H1 (cell line): ENCODE data around the gene ZHX3. TPM values are rescaled to one million over a fixed set of nuclear protein-coding genes. Genes with fewer than 3 reads are reported as not detected.

Experiments
- CTCF ChIA-PET: fragments of 300-600 bp; sonication (Branson Sonifier 250); formaldehyde crosslinking; loops from one replicate; lab custom pipeline; 2021; ENCODE audit not compliant: partially characterized antibody; lab: Charles Lee
- POLR2A ChIA-PET: fragments of 300-600 bp; sonication (Branson Sonifier 250); formaldehyde crosslinking; loops from one replicate; lab custom pipeline; 2021; ENCODE audit warnings: inconsistent platforms; ENCODE audit not compliant: partially characterized antibody; lab: Charles Lee
- DNase-seq, 2 experiments: peaks; one replicate each; pipeline versions ENCODE4 v3.0.0 to v3.0.0-alpha.2; 2010 to 2022; ENCODE audit warnings: low spot score in 2 of 2, low read depth in 1 of 2, mixed read lengths in 1 of 2
- FAIRE-seq: peaks from 2 replicates; lab custom pipeline; 2011; peaks lifted over from hg19 to GRCh38; lab: Jason Lieb, UNC
- H2AFZ ChIP-seq: 2 replicates; pipeline ENCODE4 v1.8.1; 2012; ENCODE audit warnings: low read length, inconsistent platforms
- H2AK5ac ChIP-seq: 2 replicates; pipeline ENCODE4 v1.6.1; 2013; ENCODE audit warnings: low read depth, low read length
- H2BK120ac ChIP-seq: replicated peaks from 2 replicates; pipeline ENCODE3; 2013; ENCODE audit warnings: low read depth, low read length, inconsistent platforms
- H2BK12ac ChIP-seq: 2 replicates; pipeline ENCODE4 v1.6.1; 2013; ENCODE audit warnings: low read depth, low read length
- H2BK15ac ChIP-seq: 2 replicates; pipeline ENCODE4 v1.6.1; 2013; ENCODE audit warnings: low read length
- H2BK20ac ChIP-seq: 2 replicates; pipeline ENCODE4 v1.6.1; 2013; ENCODE audit warnings: low read length
- H2BK5ac ChIP-seq: 2 replicates; pipeline ENCODE4 v1.6.1; 2013; ENCODE audit warnings: low read depth, low read length
- H3K14ac ChIP-seq: 2 replicates; pipeline ENCODE4 v1.6.1; 2013; ENCODE audit warnings: inconsistent platforms; ENCODE audit not compliant: insufficient read length
- H3K18ac ChIP-seq: 2 replicates; pipeline ENCODE4 v1.6.1; 2013; ENCODE audit warnings: low read length; ENCODE audit errors: extremely low read depth
- H3K23ac ChIP-seq: 2 replicates; pipeline ENCODE4 v1.6.1; 2013; ENCODE audit warnings: inconsistent platforms; ENCODE audit not compliant: insufficient read length
- H3K23me2 ChIP-seq: 2 replicates; pipeline ENCODE4 v1.6.1; 2013; ENCODE audit warnings: low read depth, low read length
- H3K27ac ChIP-seq: 2 replicates; pipeline ENCODE4 v1.6.1; 2011; ENCODE audit warnings: low read depth, low read length, inconsistent platforms
- H3K27me3 ChIP-seq, 4 experiments: replicated peaks in 1 of 4; 1 replicate in 1 of 4; 2 replicates in 3 of 4; pipeline versions ENCODE4 v1.6.1 to v1.8.1; 2011 to 2013; ENCODE audit warnings: low read length in 3 of 4, mild to moderate bottlenecking in 3 of 4, inconsistent platforms in 2 of 4, mixed read lengths in 2 of 4, moderate library complexity in 1 of 4; ENCODE audit not compliant: control insufficient read depth in 3 of 4, insufficient read depth in 3 of 4; ENCODE audit errors: extremely low read depth in 1 of 4
- H3K36me3 ChIP-seq, 4 experiments: 2 replicates each; pipeline versions ENCODE4 v1.6.1 to v1.8.1; 2011 to 2013; ENCODE audit warnings: mild to moderate bottlenecking in 4 of 4, low read length in 3 of 4, moderate library complexity in 2 of 4, control low read depth in 1 of 4, inconsistent platforms in 1 of 4; ENCODE audit not compliant: insufficient read depth in 4 of 4, control insufficient read depth in 2 of 4
- H3K4ac ChIP-seq: replicated peaks from 2 replicates; pipeline ENCODE3; 2013; ENCODE audit warnings: low read length, low read depth, mixed read lengths, inconsistent platforms; ENCODE audit not compliant: insufficient read length
- H3K4me1 ChIP-seq, 4 experiments: replicated peaks in 1 of 4; 1 replicate in 1 of 4; 2 replicates in 3 of 4; pipeline versions ENCODE4 v1.6.1 to v1.8.1; 2011 to 2013; ENCODE audit warnings: low read length in 3 of 4, inconsistent platforms in 2 of 4, mixed read lengths in 1 of 4; ENCODE audit not compliant: insufficient read depth in 4 of 4, control insufficient read depth in 3 of 4
- H3K4me2 ChIP-seq, 2 experiments: 2 replicates each; pipeline versions ENCODE4 v1.6.1 to v1.8.1; 2011 to 2013; ENCODE audit warnings: low read depth in 2 of 2, low read length in 2 of 2, control low read depth in 1 of 2, inconsistent platforms in 1 of 2, mild to moderate bottlenecking in 1 of 2; ENCODE audit not compliant: insufficient read depth in 1 of 2
- H3K4me3 ChIP-seq, 4 experiments: fragments of 200-600, 300-600 bp in 1 of 4; sonication (generic), shearing (Covaris generic), sonication (Bioruptor Twin) in 1 of 4; 2 replicates each; pipeline versions ENCODE4 v1.5.1 to v1.8.1; 2011 to 2016; ENCODE audit warnings: low read length in 4 of 4, low read depth in 3 of 4, control low read depth in 2 of 4, inconsistent platforms in 2 of 4, mild to moderate bottlenecking in 2 of 4, mixed read lengths in 1 of 4, moderate library complexity in 1 of 4; ENCODE audit not compliant: insufficient read depth in 2 of 4; ENCODE audit errors: extremely low read depth in 1 of 4
- H3K56ac ChIP-seq: replicated peaks from 2 replicates; pipeline ENCODE3; 2013; ENCODE audit warnings: low read depth, mild to moderate bottlenecking, mixed read lengths, low read length, inconsistent platforms; ENCODE audit not compliant: insufficient read length
- H3K79me1 ChIP-seq: 2 replicates; pipeline ENCODE4 v1.6.1; 2013; ENCODE audit warnings: low read depth, low read length, control low read depth
- H3K79me2 ChIP-seq, 2 experiments: 2 replicates each; pipeline versions ENCODE4 v1.6.1 to v1.8.1; 2012 to 2013; ENCODE audit warnings: low read length in 2 of 2, mild to moderate bottlenecking in 2 of 2, inconsistent platforms in 1 of 2; ENCODE audit not compliant: insufficient read depth in 2 of 2, control insufficient read depth in 1 of 2
- H3K9ac ChIP-seq, 4 experiments: replicated peaks in 1 of 4; 1 replicate in 1 of 4; 2 replicates in 3 of 4; pipeline versions ENCODE4 v1.6.1 to v1.8.1; 2011 to 2013; ENCODE audit warnings: low read depth in 3 of 4, low read length in 3 of 4, control low read depth in 2 of 4, mild to moderate bottlenecking in 2 of 4, moderate library complexity in 2 of 4, inconsistent platforms in 1 of 4; ENCODE audit errors: extremely low read depth in 1 of 4
- H3K9me3 ChIP-seq, 2 experiments: 2 replicates each; pipeline versions ENCODE4 v1.6.1 to v1.8.1; 2012 to 2013; ENCODE audit warnings: mild to moderate bottlenecking in 2 of 2, moderate library complexity in 2 of 2, control low read depth in 1 of 2, inconsistent platforms in 1 of 2, low read depth in 1 of 2, low read length in 1 of 2, mixed read lengths in 1 of 2; ENCODE audit not compliant: insufficient read depth in 2 of 2
- H4K20me1 ChIP-seq, 2 experiments: replicated peaks in 1 of 2; 2 replicates each; pipeline versions ENCODE3 to v1.8.1; 2011 to 2013; ENCODE audit warnings: inconsistent platforms in 2 of 2, low read length in 2 of 2, mild to moderate bottlenecking in 1 of 2; ENCODE audit not compliant: insufficient read depth in 2 of 2, control insufficient read depth in 1 of 2
- H4K5ac ChIP-seq: 2 replicates; pipeline ENCODE4 v1.6.1; 2013; ENCODE audit warnings: low read length, low read depth, mixed read lengths, inconsistent platforms; ENCODE audit not compliant: insufficient read length
- H4K8ac ChIP-seq: 2 replicates; pipeline ENCODE4 v1.8.0; 2013; ENCODE audit warnings: mild to moderate bottlenecking, moderate library complexity, low read length, inconsistent platforms; ENCODE audit not compliant: insufficient read depth; ENCODE audit errors: extremely low read depth
- H4K91ac ChIP-seq: replicated peaks from 2 replicates; pipeline ENCODE3; 2013; ENCODE audit warnings: low read length, mixed read lengths, inconsistent platforms; ENCODE audit not compliant: insufficient read length
- CREB1 ChIP-seq: IDR thresholded peaks from 2 replicates; pipeline ENCODE4 v1.6.1; 2012; ENCODE audit warnings: inconsistent platforms
- CTCF ChIP-seq, 3 experiments: IDR thresholded peaks; 1 replicate in 2 of 3; 2 replicates in 1 of 3; pipeline versions ENCODE4 v1.5.1 to v1.6.1; 2011; ENCODE audit warnings: low read length in 3 of 3, mild to moderate bottlenecking in 3 of 3, inconsistent platforms in 2 of 3, low read depth in 1 of 3, moderate library complexity in 1 of 3; ENCODE audit not compliant: insufficient read depth in 1 of 3; ENCODE audit errors: control extremely low read depth in 1 of 3
- KDM5A ChIP-seq: fragments of 200-600 bp; IDR thresholded peaks from 2 replicates; pipeline ENCODE4 v1.7.1; 2012; ENCODE audit warnings: mild to moderate bottlenecking, low read length, inconsistent platforms, mixed read lengths
- MAFK ChIP-seq: IDR thresholded peaks from 2 replicates; pipeline ENCODE4 v1.6.1; 2012; ENCODE audit warnings: low read depth, mild to moderate bottlenecking, improper control_type of control experiment, low read length
- NANOG ChIP-seq: IDR thresholded peaks from 2 replicates; pipeline ENCODE4 v1.6.1; 2011; ENCODE audit warnings: low read length, low read depth, mild to moderate bottlenecking, inconsistent platforms; ENCODE audit not compliant: insufficient read depth, poor library complexity, severe bottlenecking
- POLR2A ChIP-seq, 2 experiments: IDR thresholded peaks; 1 replicate in 1 of 2; 2 replicates in 1 of 2; pipeline ENCODE4 v1.6.1; 2011; ENCODE audit warnings: low read depth in 2 of 2, low read length in 2 of 2, mild to moderate bottlenecking in 2 of 2; ENCODE audit errors: control extremely low read depth in 1 of 2
- RAD21 ChIP-seq, 2 experiments: IDR thresholded peaks in 1 of 2; conservative IDR thresholded peaks in 1 of 2; 2 replicates each; pipeline ENCODE4 v1.6.1; 2011; ENCODE audit warnings: low read depth in 2 of 2, low read length in 2 of 2, improper control_type of control experiment in 1 of 2, inconsistent platforms in 1 of 2, mild to moderate bottlenecking in 1 of 2, moderate library complexity in 1 of 2
- SIX5 ChIP-seq: IDR thresholded peaks from 2 replicates; pipeline ENCODE4 v1.6.1; 2011; ENCODE audit warnings: mild to moderate bottlenecking, low read depth, low read length
- SP1 ChIP-seq: IDR thresholded peaks from 2 replicates; pipeline ENCODE4 v1.6.1; 2011; ENCODE audit warnings: low read depth, low read length
- TAF7 ChIP-seq: optimal IDR thresholded peaks from 2 replicates; pipeline ENCODE3; 2011; ENCODE audit warnings: low read depth, mild to moderate bottlenecking, inconsistent platforms, low read length, moderate library complexity, borderline replicate concordance
- TBP ChIP-seq: IDR thresholded peaks from 2 replicates; pipeline ENCODE4 v1.6.1; 2011; ENCODE audit warnings: low read depth, low read length, improper control_type of control experiment
- ZNF274 ChIP-seq: IDR thresholded peaks from 2 replicates; pipeline ENCODE4 v1.7.0; 2012; ENCODE audit warnings: low read length, borderline replicate concordance; ENCODE audit errors: extremely low read depth
- WGBS, 2 experiments: shearing (Covaris generic) in 1 of 2; methylation state at CpG; one replicate each; pipeline versions ENCODE4 v1.1.6 to v1.1.7; 2013 to 2015; ENCODE audit warnings: low lambda C conversion rate in 2 of 2, mixed read lengths in 2 of 2, inconsistent platforms in 1 of 2, low coverage in 1 of 2, missing lambda C conversion rate in 1 of 2; ENCODE audit not compliant: insufficient replicate concordance in 2 of 2, insufficient coverage in 1 of 2, insufficient read length in 1 of 2; ENCODE audit errors: extremely low coverage in 1 of 2, missing lambda C conversion rate in 1 of 2; 5-methylcytosine and 5-hydroxymethylcytosine counted together
- polyA plus RNA-seq, 7 experiments: library from polyadenylated mRNA; depleted of rRNA in 3 of 7; stranded (reverse) in 5 of 7; unstranded in 2 of 7; fragments of >200 nt in 5 of 7; fragments of 200-250 nt in 2 of 7; gene quantifications; 1 replicate in 5 of 7; 2 replicates in 1 of 7; 4 replicates in 1 of 7; pipeline versions ENCODE4 v1.2.1 to v1.2.3, GENCODE V29; 2011 to 2013; ENCODE audit warnings: missing spikeins in 2 of 7, mixed read lengths in 2 of 7
- total RNA-seq: library from RNA; stranded (reverse); fragmentation: NEBNext Ultra II Directional; extraction: Animal tissue kit (Norgen Biotek cat#: 25700); gene quantifications from 2 replicates; pipeline ENCODE4 v1.2.1, GENCODE V29; 2021

The ZHX3 gene
- total and polyA plus RNA-seq, 2 of the 8 experiments (the other 6 are each of a cell fraction or from before 2014, with no cell fraction given): 1.00 to 7.8 TPM

- 90% methylated on average over 11 of the region's 11 CpGs; no CpG with 5 or more reads in 1 of the 2 experiments for WGBS, 2 experiments
- no peak overlapping the region for H3K23ac ChIP-seq
- H4K91ac ChIP-seq: no peak overlapping the region
- no peak overlapping the region for H2BK5ac ChIP-seq
- H3K18ac ChIP-seq: no peak overlapping the region
- peaks cover 0 to 3% (median 1%) of the 10 kb centered on the region in 4 experiments; a peak in 3 of 7 replicates for H3K4me1 ChIP-seq
- H3K79me2 ChIP-seq: peaks cover 6 to 29% of the 10 kb centered on the region in 2 experiments
- H2BK20ac ChIP-seq: no peak overlapping the region
- no peaks in the 10 kb centered on the region for H3K27me3 ChIP-seq
- H3K23me2 ChIP-seq: no peaks in the 10 kb centered on the region
- H3K14ac ChIP-seq: no peak overlapping the region
- H4K20me1 ChIP-seq: peaks cover 8 to 36% of the 10 kb centered on the region in 2 experiments
- H2BK15ac ChIP-seq: no peak overlapping the region
- no peak overlapping the region for H2AFZ ChIP-seq
- no peaks in the 10 kb centered on the region for H3K9me3 ChIP-seq
- H3K79me1 ChIP-seq: peaks cover 21% of the 10 kb centered on the region
- POLR2A ChIA-PET: interaction anchor here (1.8 kb wide), 1 partner anchor 11 kb away, joined by 3 read pairs; no protein-coding TSS in a partner anchor
- no peak overlapping the region for H4K5ac ChIP-seq
- TF ChIP-seq ZNF274: no peak
- TF ChIP-seq RAD21 (IDR thresholded peaks at IDR 0.05 in 1 of 2, conservative IDR thresholded peaks at IDR 0.05 in 1 of 2; ENCODE audit: low read depth in 2 of 2, low read length in 2 of 2): no peak
- no peak for TF ChIP-seq SP1
- TF ChIP-seq TAF7: no peak
- TF ChIP-seq CTCF (IDR thresholded peaks at IDR 0.05; ENCODE audit: control extremely low read depth in 1 of 3, insufficient read depth in 1 of 3, low read depth in 1 of 3, low read length in 3 of 3): no peak
- TF ChIP-seq KDM5A: no peak
- TF ChIP-seq SIX5: no peak
- TF ChIP-seq NANOG: no peak
- no peak for TF ChIP-seq CREB1
- TF ChIP-seq MAFK: no peak
- no peak for TF ChIP-seq POLR2A (IDR thresholded peaks at IDR 0.05; ENCODE audit: control extremely low read depth in 1 of 2, low read depth in 2 of 2, low read length in 2 of 2)
- TF ChIP-seq TBP: no peak
- FAIRE-seq: no peak
- CTCF ChIA-PET: interaction anchor here (1.0 to 1.6 kb wide), 2 partner anchors 11 to 27 kb away, joined by 5 read pairs; no protein-coding TSS in a partner anchor
- H3K9ac ChIP-seq: no peak overlapping the region
- no peak overlapping the region for H3K27ac ChIP-seq
- no peak overlapping the region for H3K4me3 ChIP-seq
- no peak overlapping the region for H2AK5ac ChIP-seq
- H2BK12ac ChIP-seq: no peak overlapping the region
- peaks cover 52 to 66% (median 58%) of the 10 kb centered on the region in 4 experiments for H3K36me3 ChIP-seq
- H3K4ac ChIP-seq: no peak overlapping the region
- H2BK120ac ChIP-seq: no peak overlapping the region
- DNase-seq: no peak
- no peak overlapping the region for H3K56ac ChIP-seq
- H4K8ac ChIP-seq: no peak overlapping the region
- H3K4me2 ChIP-seq: no peak overlapping the region
These were observed 155.1 kb downstream of the ZHX3 start for GRCh38 chr20:41162396-41162795.
